Kidney capillary endothelial cell (primary cell): ENCODE measurements around the gene A1BG.
"Not testable (repeated sequence)": the region's sequence is repeated elsewhere in the genome, so short reads cannot be mapped to it uniquely, and the experiment has no call there.

Experiments used
- DNase-seq: peaks from one replicate; pipeline ENCODE4 v3.0.0-alpha.2; 2018; ENCODE audit warnings: low spot score

A1BG gene

DNA sequence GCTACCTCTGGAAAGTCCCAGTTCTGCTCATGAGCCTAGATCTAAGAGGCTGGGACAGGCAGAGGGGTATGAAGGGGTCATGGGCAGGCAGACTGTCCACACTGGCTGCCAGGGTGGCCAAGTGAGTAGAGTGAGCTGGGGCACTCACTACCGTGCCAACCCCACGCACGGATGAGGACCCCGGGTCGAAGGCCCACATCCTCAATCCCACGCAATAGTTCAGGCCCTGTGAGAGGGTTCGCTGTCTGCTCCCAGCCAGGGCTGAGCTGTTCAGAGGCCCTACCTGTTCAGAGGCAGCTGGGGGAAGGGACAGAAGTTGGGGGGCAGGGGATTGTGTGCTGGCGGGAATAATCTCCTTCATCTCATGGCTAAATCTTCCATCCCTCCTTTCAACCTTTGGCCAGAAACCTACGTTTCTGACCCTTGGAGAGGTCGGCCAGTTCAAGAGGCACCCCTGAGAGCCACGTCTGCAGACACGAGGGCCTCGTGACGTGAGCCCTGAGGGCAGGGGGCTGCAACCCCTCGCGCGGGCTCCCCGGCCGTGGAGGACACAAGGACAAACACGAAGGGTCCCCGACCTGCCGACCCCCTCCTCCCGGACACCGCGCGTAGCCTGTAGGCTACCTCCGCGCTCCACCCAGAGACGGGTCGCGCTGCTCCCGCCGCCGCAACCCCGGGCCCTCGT lies 32.7 kb upstream of the A1BG start:
- DNase-seq: no peak

GRCh38 chr19:58385313-58385890 lies 32.1 kb upstream of the A1BG start:
- DNase-seq: no peak

- DNase-seq: no peak
These were observed 29.8 kb upstream of the A1BG start for GRCh38 chr19:58382997-58383603.

- DNase-seq: no peak
These were observed 28.3 kb upstream of the A1BG start for GRCh38 chr19:58381460-58382212.

DNA sequence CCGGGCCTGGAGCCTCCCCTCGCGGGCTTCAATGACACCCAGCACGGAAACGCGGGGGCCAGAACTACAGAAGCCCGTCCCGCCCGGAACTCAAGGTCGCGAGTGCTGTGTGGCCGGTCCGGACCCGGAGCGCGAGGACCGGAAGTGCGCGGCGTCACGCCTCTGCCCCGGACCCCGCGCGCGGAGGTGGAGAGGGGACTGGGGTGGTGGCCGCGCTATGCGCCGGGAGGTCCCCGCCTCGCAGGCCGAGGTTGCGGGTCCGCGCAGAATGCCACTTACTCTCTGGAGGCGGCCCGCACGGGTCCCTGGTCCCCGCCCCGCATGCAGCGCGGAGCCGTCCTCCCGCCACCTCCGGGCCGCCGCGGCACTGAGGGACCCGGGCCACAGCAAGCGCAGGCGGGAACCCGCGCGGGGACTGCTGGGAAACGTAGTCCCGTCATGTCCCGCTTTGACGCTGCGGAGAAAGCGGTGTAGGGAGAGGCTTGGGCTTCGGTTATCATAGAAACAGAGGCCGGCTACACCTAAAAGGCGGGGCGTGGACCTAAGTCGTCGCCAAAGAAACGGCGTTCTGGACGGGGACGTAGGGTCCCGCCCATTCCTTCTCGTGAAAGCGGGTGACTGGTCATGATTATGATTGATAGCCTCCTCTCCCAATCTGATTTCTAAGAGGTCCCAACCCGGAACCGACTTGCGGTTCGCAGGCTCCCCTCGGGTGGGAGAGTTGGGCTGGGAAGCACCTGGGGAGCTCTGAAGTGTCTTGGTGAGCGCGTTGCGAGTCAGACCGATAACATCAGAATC lies 27.6 kb upstream of the A1BG start, which contains the start of gene ZNF837:
TSS of gene ZNF837 (minus strand) at position 369 of the 798 bp plus-strand sequence. CDS start 11,698 bp downstream, outside the sequence.
- DNase-seq: peak; percentile 100

DNA sequence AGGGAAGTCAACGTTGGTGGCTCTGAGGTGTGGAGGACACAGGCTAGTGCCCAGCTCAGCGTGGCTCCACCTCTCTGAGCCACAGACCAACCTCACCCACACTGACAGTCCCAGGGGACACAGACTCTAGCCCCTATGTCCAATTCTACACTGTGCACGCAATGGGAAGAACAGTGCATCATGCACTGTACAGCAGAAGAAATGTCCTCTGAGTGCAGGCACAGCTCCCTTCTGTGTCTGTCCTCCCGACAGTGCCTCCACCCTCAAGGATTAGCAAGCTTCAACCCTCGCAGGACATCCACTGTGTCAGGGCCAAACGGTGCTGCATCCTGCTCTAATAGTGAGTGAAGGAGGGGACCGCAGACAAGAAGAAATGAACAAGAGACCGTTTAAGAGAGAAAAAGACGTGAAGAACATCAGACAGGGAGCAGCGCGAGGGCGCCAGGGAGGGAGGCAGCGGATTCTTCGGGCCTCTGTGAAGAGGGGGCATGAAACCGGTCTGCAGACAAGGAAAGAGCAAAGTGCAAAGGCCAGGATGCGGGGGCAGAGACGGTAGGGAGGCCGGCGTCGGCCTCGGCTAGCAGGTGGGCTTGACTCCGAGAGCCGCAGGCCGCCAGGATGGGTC lies 26.9 kb upstream of the A1BG start:
- no peak for DNase-seq

GRCh38 chr19:58379246-58379645 lies 26.0 kb upstream of the A1BG start:
- DNase-seq: no peak

- DNase-seq: not testable (repeated sequence)
These were observed 23.4 kb upstream of the A1BG start for GRCh38 chr19:58376724-58377123.

DNA sequence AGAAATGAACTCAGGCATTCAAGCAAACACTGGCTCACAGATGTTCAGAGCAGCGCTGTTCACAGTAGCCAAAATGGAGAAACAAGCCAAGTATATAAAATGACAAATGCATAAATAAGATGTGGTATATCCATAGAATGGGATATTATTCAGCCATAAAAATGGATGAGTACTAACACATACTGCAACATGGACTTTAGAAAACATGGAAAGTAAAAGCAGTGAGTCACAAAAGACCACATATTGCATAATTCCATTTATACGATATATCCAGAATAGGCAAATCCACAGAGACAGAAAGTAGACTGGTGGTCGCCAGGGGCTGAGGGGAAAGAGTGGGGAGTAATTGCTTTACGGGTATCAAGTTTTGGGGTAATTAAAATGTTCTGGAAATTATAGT lies 20.9 kb upstream of the A1BG start:
- no peak for DNase-seq

- DNase-seq: no peak
These were observed 19.2 kb upstream of the A1BG start for GRCh38 chr19:58372311-58373133.

GRCh38 chr19:58368561-58369360 lies 15.5 kb upstream of the A1BG start:
- DNase-seq: no peak

DNA sequence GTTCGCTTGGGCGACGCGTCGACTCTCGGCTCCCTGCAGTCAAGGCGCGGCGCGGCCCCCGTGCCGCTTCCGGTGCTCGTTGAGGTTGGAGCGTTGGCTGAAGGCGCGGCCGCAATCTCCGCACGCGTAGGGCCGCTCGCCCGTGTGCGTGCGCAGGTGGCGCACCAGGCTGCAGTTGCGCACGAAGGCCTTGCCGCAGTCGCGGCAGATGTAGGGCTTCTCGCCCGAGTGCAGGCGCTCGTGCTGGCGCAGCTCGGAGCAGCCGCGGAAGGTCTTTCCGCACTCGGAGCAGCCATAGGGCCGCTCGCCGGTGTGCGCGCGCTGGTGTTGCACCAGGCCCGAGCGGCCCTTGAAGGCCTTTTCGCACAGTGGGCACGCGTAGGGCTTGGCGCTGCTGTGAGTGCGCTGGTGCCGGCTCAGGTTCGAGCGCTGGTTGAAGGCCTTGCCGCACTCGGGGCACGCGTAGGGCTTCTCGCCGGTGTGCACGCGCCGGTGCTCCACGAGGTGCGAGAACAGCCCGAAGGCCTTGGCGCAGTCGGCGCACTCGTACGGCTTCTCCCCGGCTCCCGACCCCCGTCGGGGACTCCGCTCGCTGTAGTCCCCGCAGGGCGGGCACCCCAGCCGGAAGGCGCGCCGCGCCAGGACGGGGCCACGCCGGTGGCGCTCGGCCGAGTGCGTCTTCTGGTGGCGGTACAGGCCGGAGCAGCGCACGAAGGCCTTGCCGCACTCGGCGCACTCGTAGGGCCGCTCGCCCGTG lies 14.6 kb upstream of the A1BG start:
- DNase-seq: no peak

GRCh38 chr19:58366585-58367430 lies 13.5 kb upstream of the A1BG start:
- no peak for DNase-seq

GRCh38 chr19:58364146-58364545 lies 10.9 kb upstream of the A1BG start:
- no peak for DNase-seq

GRCh38 chr19:58362272-58362994 lies 9.1 kb upstream of the A1BG start, which contains the start of gene ZNF497:
ZNF497 (minus strand) TSS chr19:58362751; CDS start chr19:58357635, 5,116 bp downstream.
- DNase-seq: peak; percentile 92

GRCh38 chr19:58361900-58362271 lies 8.6 kb upstream of the A1BG start:
- DNase-seq: no peak

- no peak for DNase-seq
These were observed 4.3 kb upstream of the A1BG start for GRCh38 chr19:58357481-58358145.
